PC-9 (cell line): ENCODE data around the gene NCKAP1. TPM values are rescaled to one million over a fixed set of nuclear protein-coding genes. Genes with fewer than 3 reads are reported as not detected.
A peak's percentile ranks its signal among the peaks of the same experiment; 100 is the strongest.

Source experiments
- BruUV-seq: library from RNA; stranded (reverse); fragments of 400-500 nt; replicated peaks from 2 replicates; lab custom pipeline; 2021; lab: Mats Ljungman, UMichigan
- CTCF ChIA-PET: fragments of 300-600 bp; sonication (Branson Sonifier 250); formaldehyde crosslinking; loops from one replicate; lab custom pipeline; 2022; ENCODE audit warnings: antibody characterized with exemption; lab: Charles Lee
- POLR2A ChIA-PET: fragments of 300-600 bp; sonication (Branson Sonifier 250); formaldehyde crosslinking; loops from one replicate; lab custom pipeline; 2022; ENCODE audit warnings: antibody characterized with exemption; ENCODE audit not compliant: unreplicated experiment; lab: Charles Lee
- DNase-seq, 2 experiments: peaks; one replicate each; pipeline versions ENCODE4 v3.0.0 to v3.0.0-alpha.2; 2015 to 2022; ENCODE audit warnings: mixed read lengths in 1 of 2
- H2AFZ ChIP-seq: fragments of 200-600 bp; sonication (generic); 2 replicates; pipeline ENCODE4 v1.8.1; 2017; ENCODE audit warnings: antibody characterized with exemption
- H3F3A ChIP-seq: fragments of 200-600 bp; sonication (generic); 2 replicates; pipeline ENCODE4 v1.8.1; 2017; ENCODE audit warnings: antibody characterized with exemption, mild to moderate bottlenecking, low read depth; ENCODE audit not compliant: insufficient read depth
- H3K27ac ChIP-seq: fragments of 200-600 bp; sonication (generic); 2 replicates; pipeline ENCODE4 v1.6.1; 2016; ENCODE audit warnings: mixed run types
- H3K27me3 ChIP-seq: fragments of 200-600 bp; sonication (generic); 2 replicates; pipeline ENCODE4 v1.6.1; 2016; ENCODE audit warnings: low read depth, mixed run types; ENCODE audit not compliant: insufficient read depth
- H3K36me3 ChIP-seq: fragments of 200-600 bp; sonication (generic); 2 replicates; pipeline ENCODE4 v1.6.1; 2016; ENCODE audit warnings: low read depth, mixed run types
- H3K4me1 ChIP-seq: fragments of 200-600 bp; sonication (generic); replicated peaks from 2 replicates; pipeline ENCODE4 v1.6.1; 2016; ENCODE audit warnings: mixed run types; ENCODE audit not compliant: insufficient read depth
- H3K4me2 ChIP-seq: fragments of 200-600 bp; sonication (generic); 2 replicates; pipeline ENCODE4 v1.6.1; 2017; ENCODE audit warnings: mixed run types
- H3K4me3 ChIP-seq: fragments of 200-600 bp; sonication (generic); 2 replicates; pipeline ENCODE4 v1.6.1; 2016; ENCODE audit warnings: mixed run types
- H3K79me2 ChIP-seq: fragments of 200-600 bp; sonication (generic); 2 replicates; pipeline ENCODE4 v1.6.1; 2017; ENCODE audit warnings: low read depth, mixed run types
- H3K9me2 ChIP-seq: fragments of 200-600 bp; sonication (generic); 2 replicates; pipeline ENCODE4 v1.8.1; 2017; ENCODE audit warnings: mild to moderate bottlenecking; ENCODE audit not compliant: insufficient read depth
- H3K9me3 ChIP-seq: fragments of 200-600 bp; sonication (generic); 2 replicates; pipeline ENCODE4 v1.8.1; 2016; ENCODE audit warnings: low read depth; ENCODE audit not compliant: insufficient read depth
- H4K20me1 ChIP-seq: fragments of 200-600 bp; sonication (generic); 2 replicates; pipeline ENCODE4 v1.8.1; 2017; ENCODE audit not compliant: insufficient read depth
- EZH2 ChIP-seq: fragments of 200-600 bp; sonication (generic); IDR thresholded peaks from 2 replicates; pipeline ENCODE4 v1.8.0; 2017; ENCODE audit warnings: antibody characterized with exemption, low read depth
- intact Hi-C: fragments of 100-400 bp; cut with micrococcal nuclease; formaldehyde crosslinking; loops from one replicate; pipeline ENCODE4 v1.10.0; 2022; ENCODE audit not compliant: unreplicated experiment
- total RNA-seq: library from RNA; stranded (reverse); gene quantifications from 2 replicates; pipeline ENCODE4 v1.2.3, GENCODE V29; 2021
- TF ChIP-seq, protein P1 (sequence below): fragments of 200-600 bp; sonication (generic); conservative IDR thresholded peaks from 2 replicates; pipeline ENCODE4 v1.6.1; 2017; ENCODE audit warnings: mixed run types, antibody characterized with exemption, mild to moderate bottlenecking, moderate library complexity

NCKAP1 gene
- total RNA-seq, 1 experiment from 2014 or later = 308 TPM

DNA sequence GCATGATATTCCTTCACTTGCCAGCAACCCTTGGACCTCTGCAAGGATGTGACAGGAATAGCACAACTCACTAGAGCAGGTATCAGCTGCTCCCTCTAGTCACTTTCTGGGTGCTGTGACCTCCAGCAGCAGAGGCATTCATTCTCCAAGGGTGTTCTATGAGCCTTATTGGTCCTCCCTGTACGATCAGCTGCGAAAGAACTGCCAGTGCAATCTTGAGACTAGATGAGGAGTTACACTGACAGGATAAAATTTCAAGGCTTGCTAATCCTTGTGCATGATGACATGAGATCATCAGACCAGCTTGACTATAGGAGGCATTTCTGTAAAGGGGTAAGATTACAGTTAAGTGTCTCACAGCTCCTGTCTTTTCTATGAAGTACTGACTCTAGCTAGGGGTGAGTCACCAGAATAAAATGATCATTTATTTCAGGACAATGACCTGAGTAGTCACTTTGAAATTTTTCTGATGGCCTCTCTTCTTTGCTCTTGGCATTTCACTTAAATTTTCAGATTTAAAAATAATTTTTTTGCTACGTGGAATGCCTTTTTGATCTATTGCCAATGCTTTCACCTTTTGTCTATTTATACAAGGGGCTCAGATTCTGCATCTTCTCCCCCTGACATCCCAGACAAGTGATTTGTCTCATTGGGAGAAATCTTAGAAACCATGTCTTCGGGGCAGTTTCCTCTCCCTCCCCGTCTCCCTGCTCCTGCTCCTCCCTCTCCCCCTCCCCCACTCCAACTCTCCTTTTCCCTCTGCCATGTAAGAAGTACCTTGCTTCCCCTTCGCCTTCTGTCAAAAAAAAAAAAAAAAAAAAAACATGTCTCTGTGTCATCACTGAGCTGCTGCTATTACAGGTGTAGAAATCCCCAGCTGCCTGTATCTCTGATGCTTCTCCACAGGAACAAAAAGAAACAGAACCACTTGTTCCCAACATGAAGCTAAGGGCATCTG lies 122.6 kb downstream of the NCKAP1 start:
- peaks cover 31% of the 10 kb centered on the region for H3K36me3 ChIP-seq
- H3K4me2 ChIP-seq = peak overlapping the region; percentile 8
- ChIA-PET POLR2A (interaction anchor here (0.6 kb wide), 1 partner anchor 9 kb away, joined by 12 read pairs; no protein-coding TSS in a partner anchor), CTCF (interaction anchor here (0.7 kb wide), 1 partner anchor 50 kb away, joined by 13 read pairs; no protein-coding TSS in a partner anchor)
- H3K4me3 ChIP-seq = no peak overlapping the region
- 0 out of 2 replicates have a peak, but pooled peaks cover 4% of the 10 kb centered on the region for H3K9me2 ChIP-seq
- H3K9me3 ChIP-seq = no peaks in the 10 kb centered on the region
- TF ChIP-seq, protein P1, sequence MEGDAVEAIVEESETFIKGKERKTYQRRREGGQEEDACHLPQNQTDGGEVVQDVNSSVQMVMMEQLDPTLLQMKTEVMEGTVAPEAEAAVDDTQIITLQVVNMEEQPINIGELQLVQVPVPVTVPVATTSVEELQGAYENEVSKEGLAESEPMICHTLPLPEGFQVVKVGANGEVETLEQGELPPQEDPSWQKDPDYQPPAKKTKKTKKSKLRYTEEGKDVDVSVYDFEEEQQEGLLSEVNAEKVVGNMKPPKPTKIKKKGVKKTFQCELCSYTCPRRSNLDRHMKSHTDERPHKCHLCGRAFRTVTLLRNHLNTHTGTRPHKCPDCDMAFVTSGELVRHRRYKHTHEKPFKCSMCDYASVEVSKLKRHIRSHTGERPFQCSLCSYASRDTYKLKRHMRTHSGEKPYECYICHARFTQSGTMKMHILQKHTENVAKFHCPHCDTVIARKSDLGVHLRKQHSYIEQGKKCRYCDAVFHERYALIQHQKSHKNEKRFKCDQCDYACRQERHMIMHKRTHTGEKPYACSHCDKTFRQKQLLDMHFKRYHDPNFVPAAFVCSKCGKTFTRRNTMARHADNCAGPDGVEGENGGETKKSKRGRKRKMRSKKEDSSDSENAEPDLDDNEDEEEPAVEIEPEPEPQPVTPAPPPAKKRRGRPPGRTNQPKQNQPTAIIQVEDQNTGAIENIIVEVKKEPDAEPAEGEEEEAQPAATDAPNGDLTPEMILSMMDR = no peak
- no peak for TF ChIP-seq EZH2
- intact Hi-C loops = loop anchor here (10.0 kb wide), 1 partner anchor 209 kb away; the partner anchor contains the start of gene NUP35
- H4K20me1 ChIP-seq = peaks cover 3% of the 10 kb centered on the region; the same call in 1 of the 2 replicates
- peaks cover 20% of the 10 kb centered on the region for H3K4me1 ChIP-seq
- BruUV-seq = no TSS peak
- H3K27me3 ChIP-seq = no peaks in the 10 kb centered on the region
- DNase-seq = peak; percentile 39 to 83
- H2AFZ ChIP-seq = no peak overlapping the region
- peak overlapping the region; percentile 33 for H3K27ac ChIP-seq
- H3K79me2 ChIP-seq = no peaks in the 10 kb centered on the region
- peaks cover 33% of the 10 kb centered on the region for H3F3A ChIP-seq

DNA sequence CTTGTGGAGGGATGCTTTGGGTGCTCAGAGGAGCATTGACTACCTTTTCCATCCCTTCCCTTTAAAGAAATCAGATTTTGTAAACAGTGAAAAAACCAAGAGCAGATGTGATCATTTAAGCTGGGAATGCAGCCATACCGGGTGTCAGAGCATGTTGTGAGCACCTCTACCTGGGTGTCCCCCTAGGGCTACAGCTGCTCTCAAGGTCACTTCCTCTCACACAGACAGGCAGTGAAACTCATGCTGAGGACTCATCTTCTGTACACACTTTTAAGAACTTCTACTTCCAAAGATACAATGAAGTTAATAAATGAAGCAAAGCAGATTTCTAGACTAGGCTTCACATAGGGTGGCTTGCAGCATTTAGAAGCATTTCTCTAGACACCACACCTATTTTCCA lies 123.4 kb downstream of the NCKAP1 start:
- Histone ChIP-seq H3K27ac (peak overlapping the region; percentile 33; the same call in 1 of the 2 replicates), H3K4me3 (no peak overlapping the region), H3K9me2 (0 out of 2 replicates have a peak, but pooled peaks cover 4% of the 10 kb centered on the region), H3K4me2 (no peak overlapping the region), H3K36me3 (peaks cover 23% of the 10 kb centered on the region), H3K79me2 (no peaks in the 10 kb centered on the region), H3F3A (peaks cover 29% of the 10 kb centered on the region), H3K27me3 (no peaks in the 10 kb centered on the region), H3K4me1 (peaks cover 20% of the 10 kb centered on the region), H4K20me1 (peaks cover 3% of the 10 kb centered on the region; the same call in 1 of the 2 replicates), H3K9me3 (no peaks in the 10 kb centered on the region), H2AFZ (no peak overlapping the region)
- no TSS peak for BruUV-seq
- no peak for DNase-seq
- ChIA-PET CTCF (no interaction called here), POLR2A (no interaction called here)
- intact Hi-C loops = loop anchor here (10.0 kb wide), 1 partner anchor 210 kb away; the partner anchor contains the start of gene NUP35
- TF ChIP-seq EZH2 = no peak
- TF ChIP-seq, protein P1 = no peak

DNA sequence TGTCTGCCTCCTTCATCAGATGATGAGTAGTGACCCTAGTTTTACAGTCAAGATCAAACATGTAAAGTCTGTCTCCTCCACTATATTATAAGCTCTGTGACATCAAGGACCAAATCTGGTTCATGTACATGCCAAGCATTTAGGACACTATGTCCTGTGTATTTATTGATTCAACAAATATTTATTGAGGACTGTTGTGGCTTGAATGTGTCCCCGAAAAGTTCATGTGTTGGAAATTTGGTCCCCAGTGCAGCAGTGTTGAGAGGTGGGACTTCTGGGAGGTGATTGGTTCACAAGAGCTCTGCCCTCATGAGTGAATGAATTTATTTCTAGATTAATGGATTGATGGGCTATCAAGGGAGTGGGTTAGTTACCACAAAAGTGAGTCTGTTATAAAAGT lies 125.2 kb downstream of the NCKAP1 start:
- POLR2A ChIA-PET = no interaction called here
- Histone ChIP-seq H3K36me3 (peaks cover 17% of the 10 kb centered on the region), H3K79me2 (no peaks in the 10 kb centered on the region), H3K4me2 (no peak overlapping the region), H3K27me3 (no peaks in the 10 kb centered on the region), H3K9me2 (0 out of 2 replicates have a peak, but pooled peaks cover 4% of the 10 kb centered on the region), H2AFZ (no peak overlapping the region), H4K20me1 (peaks cover 3% of the 10 kb centered on the region; the same call in 1 of the 2 replicates), H3K9me3 (no peaks in the 10 kb centered on the region), H3K27ac (no peak overlapping the region), H3K4me3 (no peak overlapping the region), H3F3A (peaks cover 25% of the 10 kb centered on the region), H3K4me1 (peaks cover 20% of the 10 kb centered on the region)
- CTCF ChIA-PET = no interaction called here
- intact Hi-C loops = loop anchor here (10.0 kb wide), 1 partner anchor 212 kb away; the partner anchor contains the start of gene NUP35
- TF ChIP-seq, protein P1 = no peak
- TF ChIP-seq EZH2 = no peak
- BruUV-seq = no TSS peak
- no peak for DNase-seq
